SU-DHL-6 (cell line): Measurements from ENCODE around the gene TMEM62.

ENCODE experiments used
- H2AFZ ChIP-seq: fragments of 200-600 bp; sonication (generic); 2 replicates; pipeline ENCODE4 v1.6.1; 2014; ENCODE audit warnings: low read depth, mild to moderate bottlenecking, moderate library complexity, mixed read lengths, antibody characterized with exemption, low read length; ENCODE audit not compliant: severe bottlenecking
- H3F3A ChIP-seq: fragments of 200-600 bp; shearing (Covaris generic); 2 replicates; pipeline ENCODE4 v1.6.0; 2016; ENCODE audit warnings: antibody characterized with exemption, mild to moderate bottlenecking; ENCODE audit not compliant: insufficient read depth
- H3K27ac ChIP-seq: fragments of 200-600 bp; sonication (generic); 2 replicates; pipeline ENCODE4 v1.5.1; 2016; ENCODE audit warnings: low read depth, mild to moderate bottlenecking, low read length, moderate library complexity, mixed read lengths
- H3K27me3 ChIP-seq: fragments of 200-600 bp; sonication (generic), shearing (Covaris generic); 2 replicates; pipeline ENCODE4 v1.6.0; 2014; ENCODE audit warnings: mild to moderate bottlenecking, low read length
- H3K36me3 ChIP-seq: fragments of 200-600 bp; sonication (generic); 2 replicates; pipeline ENCODE4 v1.6.1; 2014; ENCODE audit warnings: mild to moderate bottlenecking, low read length, mixed read lengths
- H3K4me2 ChIP-seq: fragments of 300-600, 200-600 bp; shearing (Covaris generic), sonication (generic); 2 replicates; pipeline ENCODE4 v1.6.0; 2014; ENCODE audit warnings: low read length, low read depth, mild to moderate bottlenecking; ENCODE audit not compliant: poor library complexity, severe bottlenecking
- H3K4me3 ChIP-seq: fragments of 200-600 bp; sonication (generic); 2 replicates; pipeline ENCODE4 v1.5.1; 2014; ENCODE audit warnings: antibody characterized with exemption, low read length, mild to moderate bottlenecking, mixed read lengths; ENCODE audit not compliant: insufficient read depth, poor library complexity, severe bottlenecking
- H3K79me2 ChIP-seq: fragments of 200-600 bp; sonication (generic); 2 replicates; pipeline ENCODE4 v1.6.1; 2014; ENCODE audit warnings: mild to moderate bottlenecking, low read length, moderate library complexity; ENCODE audit not compliant: insufficient read depth
- H3K9ac ChIP-seq: fragments of 200-600 bp; sonication (generic); 2 replicates; pipeline ENCODE4 v1.7.0; 2014; ENCODE audit warnings: mild to moderate bottlenecking, low read length
- H3K9me2 ChIP-seq: fragments of 200-600 bp; sonication (generic); replicated peaks from 2 replicates; pipeline ENCODE4 v1.6.1; 2014; ENCODE audit warnings: low read length; ENCODE audit not compliant: insufficient read depth
- H3K9me3 ChIP-seq: fragments of 200-600 bp; sonication (generic); 2 replicates; pipeline ENCODE4 v1.6.1; 2014; ENCODE audit warnings: low read length, mixed read lengths; ENCODE audit not compliant: insufficient read depth
- H4K20me1 ChIP-seq: fragments of 200-600 bp; sonication (generic); 2 replicates; pipeline ENCODE4 v1.6.1; 2014; ENCODE audit warnings: low read depth, mild to moderate bottlenecking, antibody characterized with exemption, low read length, moderate library complexity, mixed read lengths
- CTCF ChIP-seq: fragments of 200-600 bp; sonication (generic); IDR thresholded peaks from one replicate; pipeline ENCODE4 v1.5.1; 2017; ENCODE audit warnings: antibody characterized with exemption, mild to moderate bottlenecking, low read length, moderate library complexity; ENCODE audit not compliant: insufficient read depth, poor library complexity, severe bottlenecking
- EZH2phosphoT487 ChIP-seq: fragments of 200-600 bp; sonication (generic), shearing (Covaris generic); conservative IDR thresholded peaks from 2 replicates; pipeline ENCODE4 v1.6.1; 2018; ENCODE audit warnings: mild to moderate bottlenecking, antibody characterized with exemption, low read length, moderate library complexity, mixed read lengths

TMEM62 gene

GRCh38 chr15:43135351-43135750 is 2.0 kb downstream of the TMEM62 start:
- no peak overlapping the region for H3K27ac ChIP-seq
- no peaks in the 10 kb centered on the region for H3K9me3 ChIP-seq
- TF ChIP-seq EZH2phosphoT487 (no peak), CTCF (no peak)
- no peak overlapping the region for H3K4me3 ChIP-seq
- H3K79me2 ChIP-seq: peaks cover 18% of the 10 kb centered on the region
- no peaks in the 10 kb centered on the region for H3K27me3 ChIP-seq
- no peaks in the 10 kb centered on the region; the same call in 1 of the 2 replicates for H3F3A ChIP-seq
- no peaks in the 10 kb centered on the region for H3K9me2 ChIP-seq
- no peaks in the 10 kb centered on the region for H4K20me1 ChIP-seq
- peaks cover 15% of the 10 kb centered on the region for H3K36me3 ChIP-seq
- no peak overlapping the region for H3K9ac ChIP-seq
- H2AFZ ChIP-seq: no peak overlapping the region
- peak overlapping the region; percentile 83 for H3K4me2 ChIP-seq

GRCh38 chr15:43143203-43143941 is 10.0 kb downstream of the TMEM62 start:
- TF ChIP-seq CTCF (no peak), EZH2phosphoT487 (no peak)
- Histone ChIP-seq H2AFZ (no peak overlapping the region), H3K4me3 (no peak overlapping the region), H3K4me2 (no peak overlapping the region), H3K27ac (no peak overlapping the region), H3K9me3 (no peaks in the 10 kb centered on the region), H3K9me2 (no peaks in the 10 kb centered on the region), H3K79me2 (no peaks in the 10 kb centered on the region), H3K27me3 (no peaks in the 10 kb centered on the region), H3F3A (peaks cover 4% of the 10 kb centered on the region; the same call in 1 of the 2 replicates), H3K9ac (no peak overlapping the region), H3K36me3 (peaks cover 14% of the 10 kb centered on the region; the same call in 1 of the 2 replicates), H4K20me1 (no peaks in the 10 kb centered on the region)

DNA sequence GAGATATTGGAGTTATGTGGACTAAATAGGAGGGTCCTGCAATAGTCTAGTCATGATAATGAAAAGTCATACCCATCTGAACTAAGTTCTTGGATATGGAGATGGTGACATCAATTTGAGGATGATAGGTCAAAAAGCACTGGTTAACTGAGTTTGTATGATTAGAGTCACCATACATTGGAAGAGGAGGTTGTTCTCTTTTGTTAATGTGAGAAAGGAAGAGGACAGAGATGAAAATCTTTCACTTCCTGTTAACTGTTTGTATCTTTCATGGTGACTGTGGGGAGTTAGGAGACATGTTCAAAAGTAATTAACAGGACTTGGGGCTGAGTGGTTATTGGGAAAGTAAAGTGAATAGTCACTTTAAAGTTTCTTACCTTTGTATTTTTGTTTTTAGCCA is 11.1 kb downstream of the TMEM62 start:
- TF ChIP-seq CTCF: no peak
- no peak overlapping the region for H3K4me2 ChIP-seq
- H3K9ac ChIP-seq: no peak overlapping the region
- H3K36me3 ChIP-seq: peaks cover 20% of the 10 kb centered on the region; the same call in 1 of the 2 replicates
- no peaks in the 10 kb centered on the region for H3K27me3 ChIP-seq
- no peak overlapping the region for H2AFZ ChIP-seq
- H3K9me2 ChIP-seq: no peaks in the 10 kb centered on the region
- no peaks in the 10 kb centered on the region for H3K79me2 ChIP-seq
- H3K9me3 ChIP-seq: no peaks in the 10 kb centered on the region
- no peak overlapping the region for H3K4me3 ChIP-seq
- H3F3A ChIP-seq: peaks cover 4% of the 10 kb centered on the region; the same call in 1 of the 2 replicates
- no peaks in the 10 kb centered on the region for H4K20me1 ChIP-seq
- no peak overlapping the region; the same call in 1 of the 2 replicates for H3K27ac ChIP-seq
